Measurements from ENCODE around the gene CHRNA1. TPM values are rescaled to one million over a fixed set of nuclear protein-coding genes. Genes with fewer than 3 reads are reported as not detected.

CHRNA1 gene
- total RNA-seq, 4 donors from 2014 or later = not detected

DNA sequence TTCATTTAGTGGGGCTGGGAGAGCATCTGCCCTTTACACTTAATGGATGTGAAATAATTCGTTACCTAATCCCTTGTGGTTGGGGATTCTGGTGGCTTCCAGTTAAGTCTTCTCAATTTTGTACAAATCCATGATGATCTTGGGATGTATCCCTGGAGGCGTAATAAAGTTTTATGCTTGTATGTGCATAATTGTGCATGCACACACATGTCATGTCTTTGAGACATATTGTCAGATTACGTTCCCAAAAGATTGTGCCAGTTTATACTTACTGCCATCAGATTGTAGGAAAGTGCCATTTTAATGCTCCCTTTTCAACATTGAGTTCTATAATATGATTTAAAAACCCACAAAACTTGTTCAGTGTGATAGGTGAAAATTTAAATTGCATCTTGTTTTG, 60.8 kb downstream of the CHRNA1 start:
- no peaks in the 10 kb centered on the region for H3K27me3 ChIP-seq

DNA sequence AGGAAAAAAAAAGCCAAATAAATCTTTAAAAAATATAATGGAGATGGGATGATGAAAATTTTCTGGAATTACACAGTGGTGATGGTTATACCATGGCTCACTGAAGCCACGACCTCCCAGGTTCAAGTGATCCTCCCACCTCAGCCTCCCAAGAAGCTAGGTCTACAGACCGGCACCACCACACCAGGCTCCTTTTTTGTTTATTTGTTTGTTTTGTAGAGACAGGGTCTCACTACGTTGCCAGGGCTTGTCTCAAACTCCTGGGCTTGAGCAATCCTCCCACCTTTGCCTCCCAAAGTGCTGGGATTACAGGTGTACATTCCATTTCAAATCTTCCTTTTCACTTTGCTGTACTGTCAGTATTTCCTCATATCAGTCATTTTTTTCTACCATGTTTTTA, 61.7 kb downstream of the CHRNA1 start:
- TF ChIP-seq POLR2A (IDR thresholded peaks at IDR 0.05) = no peak
- TF ChIP-seq, protein P1, sequence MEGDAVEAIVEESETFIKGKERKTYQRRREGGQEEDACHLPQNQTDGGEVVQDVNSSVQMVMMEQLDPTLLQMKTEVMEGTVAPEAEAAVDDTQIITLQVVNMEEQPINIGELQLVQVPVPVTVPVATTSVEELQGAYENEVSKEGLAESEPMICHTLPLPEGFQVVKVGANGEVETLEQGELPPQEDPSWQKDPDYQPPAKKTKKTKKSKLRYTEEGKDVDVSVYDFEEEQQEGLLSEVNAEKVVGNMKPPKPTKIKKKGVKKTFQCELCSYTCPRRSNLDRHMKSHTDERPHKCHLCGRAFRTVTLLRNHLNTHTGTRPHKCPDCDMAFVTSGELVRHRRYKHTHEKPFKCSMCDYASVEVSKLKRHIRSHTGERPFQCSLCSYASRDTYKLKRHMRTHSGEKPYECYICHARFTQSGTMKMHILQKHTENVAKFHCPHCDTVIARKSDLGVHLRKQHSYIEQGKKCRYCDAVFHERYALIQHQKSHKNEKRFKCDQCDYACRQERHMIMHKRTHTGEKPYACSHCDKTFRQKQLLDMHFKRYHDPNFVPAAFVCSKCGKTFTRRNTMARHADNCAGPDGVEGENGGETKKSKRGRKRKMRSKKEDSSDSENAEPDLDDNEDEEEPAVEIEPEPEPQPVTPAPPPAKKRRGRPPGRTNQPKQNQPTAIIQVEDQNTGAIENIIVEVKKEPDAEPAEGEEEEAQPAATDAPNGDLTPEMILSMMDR (IDR thresholded peaks at IDR 0.05) = no peak
- intact Hi-C loops (cut with DNase I; ENCODE audit: low total_unique reads) = no loop called here

More for the DNA sequence above, 60.8 kb downstream of the CHRNA1 start:
- intact Hi-C loops (cut with DNase I; ENCODE audit: low total_unique reads) = no loop called here
- no peak for DNase-seq
- Histone ChIP-seq H3K36me3 (no peaks in the 10 kb centered on the region), H3K4me1 (no peaks in the 10 kb centered on the region), H3K27ac (no peak overlapping the region), H3K9me3 (no peaks in the 10 kb centered on the region), H3K4me3 (no peak overlapping the region)
- TF ChIP-seq, protein P1 (IDR thresholded peaks at IDR 0.05) = no peak
- TF ChIP-seq POLR2A (IDR thresholded peaks at IDR 0.05) = no peak

DNA sequence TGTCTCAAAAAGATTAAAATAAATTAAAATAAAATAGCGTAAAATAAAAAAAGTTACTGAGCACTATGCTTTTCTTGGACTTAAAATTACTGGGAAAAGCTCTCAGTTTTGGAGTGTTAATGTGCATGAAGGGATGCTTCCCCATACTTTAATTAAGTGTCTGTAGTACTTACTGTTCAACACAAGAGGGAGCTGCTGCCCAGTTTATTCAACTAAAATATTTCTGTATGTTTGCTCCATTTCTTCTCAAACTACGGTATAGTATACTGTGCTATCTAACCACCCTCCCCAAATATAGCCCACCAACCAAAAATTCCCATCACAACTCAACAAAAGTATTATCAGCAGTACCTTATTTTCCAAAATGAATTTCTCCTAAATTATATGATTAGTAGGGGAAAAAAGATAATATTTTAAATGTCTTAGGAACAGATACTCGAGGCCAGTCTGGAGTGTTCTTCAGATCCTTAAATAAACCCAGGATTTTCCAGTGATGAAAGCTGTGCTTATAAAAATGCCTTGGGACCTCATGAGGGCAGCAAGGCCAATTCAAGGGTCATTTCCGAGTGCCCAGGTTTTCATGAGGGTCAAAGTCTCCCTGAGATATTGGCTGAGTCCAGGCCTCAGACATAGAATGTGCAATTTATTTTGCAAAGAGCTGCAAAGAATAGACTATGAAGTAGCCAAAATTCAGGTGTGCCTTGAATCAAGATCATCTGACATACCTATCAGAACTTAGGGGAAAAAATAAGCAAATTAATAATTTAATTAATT, 64.1 kb downstream of the CHRNA1 start:
- H3K4me3 ChIP-seq = no peak overlapping the region
- H3K9me3 ChIP-seq = no peaks in the 10 kb centered on the region
- H3K36me3 ChIP-seq = no peaks in the 10 kb centered on the region
- H3K4me1 ChIP-seq = no peaks in the 10 kb centered on the region
- intact Hi-C loops (cut with DNase I; ENCODE audit: low total_unique reads) = no loop called here
- no peaks in the 10 kb centered on the region for H3K27me3 ChIP-seq
- TF ChIP-seq, protein P1 (IDR thresholded peaks at IDR 0.05) = peak; percentile 61 to 75 (median 70)
- TF ChIP-seq POLR2A (IDR thresholded peaks at IDR 0.05) = no peak
- no peak for DNase-seq
- H3K27ac ChIP-seq = no peak overlapping the region

More for the DNA sequence above, 61.7 kb downstream of the CHRNA1 start:
- no peak for DNase-seq
- Histone ChIP-seq H3K4me1 (no peaks in the 10 kb centered on the region), H3K27me3 (no peaks in the 10 kb centered on the region), H3K9me3 (no peaks in the 10 kb centered on the region), H3K27ac (no peak overlapping the region), H3K36me3 (no peaks in the 10 kb centered on the region), H3K4me3 (no peak overlapping the region)

Other genes with a start within 250 kb of the CHRNA1 start
- gene WIPF1, start 166.7 kb downstream of the CHRNA1 start, total RNA-seq = 10 to 100 TPM; 12.3 to 61.9 (median 26.3) TPM
- 10 to 100 TPM; 11.8 to 56.7 (median 18.1) TPM for gene CHN1, start 240.9 kb upstream of the CHRNA1 start, total RNA-seq

All from uterus (tissue), 4 donors.